Activated CD4-positive, alpha-beta T cell treated with anti-CD3 and anti-CD28 coated beads, Interleukin-2, amount 50 U/mL, for 16 hours (primary cell): ENCODE data around the gene UBE2QL1.
"Not testable (repeated sequence)": the region's sequence is repeated elsewhere in the genome, so short reads cannot be mapped to it uniquely, and the experiment has no call there.

Source experiments
- DNase-seq: peaks from one replicate; pipeline ENCODE4 v3.0.0-alpha.2; 2020

UBE2QL1 gene

DNA sequence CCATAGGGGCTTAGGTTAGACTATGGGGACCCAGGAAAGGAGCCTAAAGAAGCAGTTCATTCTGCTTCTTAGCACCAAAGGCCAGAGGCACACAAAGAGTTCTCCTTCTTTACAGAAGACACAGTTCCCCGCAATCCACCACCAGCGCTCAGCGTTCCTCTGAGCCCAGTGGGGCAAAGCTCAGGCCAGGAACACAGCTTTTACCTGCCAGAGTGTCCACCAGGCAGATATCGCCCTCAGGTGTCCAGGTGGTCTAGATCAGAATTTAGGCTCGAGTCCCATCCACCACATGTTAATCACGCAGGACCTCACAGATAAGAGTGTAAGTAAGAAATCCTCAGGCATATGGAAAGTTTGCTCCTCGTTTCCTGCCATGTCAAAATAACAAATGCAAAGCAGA lies 53.0 kb downstream of the UBE2QL1 start:
- DNase-seq, result no peak

DNA sequence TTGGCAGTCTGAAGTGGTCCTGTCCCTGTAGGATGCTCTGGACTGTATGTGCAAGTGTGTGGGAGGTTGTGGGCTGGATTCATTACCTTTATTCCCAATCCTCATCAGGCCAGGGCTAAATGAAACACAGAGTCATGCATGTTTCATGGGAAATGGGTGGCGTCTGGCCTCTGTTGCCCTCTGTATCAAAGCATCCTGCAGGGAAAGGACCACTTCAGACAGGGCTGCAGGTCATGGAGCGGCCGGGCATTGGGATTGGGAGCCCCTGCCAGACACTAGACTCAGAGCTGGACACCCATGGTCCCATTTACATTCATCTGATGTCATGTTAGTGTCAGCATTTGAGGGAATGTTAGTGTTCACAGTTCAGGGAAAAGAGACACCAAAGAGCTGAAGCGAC lies 53.8 kb downstream of the UBE2QL1 start:
- no peak for DNase-seq

DNA sequence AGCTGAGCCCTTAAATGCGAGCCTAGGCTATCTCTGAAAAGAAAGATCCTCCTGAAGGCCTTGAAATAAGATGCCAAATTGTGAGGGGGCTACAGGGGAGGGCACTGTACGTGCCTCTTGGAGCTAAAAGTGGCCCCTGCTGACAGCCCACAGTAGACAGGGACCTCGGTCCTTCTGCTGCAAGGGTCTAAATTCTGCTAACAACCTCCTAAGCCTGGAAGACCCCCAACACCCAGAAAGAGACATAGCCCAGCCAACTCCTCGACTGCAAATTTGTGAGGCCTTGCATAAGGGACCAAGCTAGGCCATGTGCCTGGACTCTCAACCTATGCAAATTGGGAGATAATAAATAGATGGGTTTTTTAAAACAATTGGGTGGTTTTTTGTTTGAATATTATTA lies 54.7 kb downstream of the UBE2QL1 start:
- DNase-seq, result no peak

DNA sequence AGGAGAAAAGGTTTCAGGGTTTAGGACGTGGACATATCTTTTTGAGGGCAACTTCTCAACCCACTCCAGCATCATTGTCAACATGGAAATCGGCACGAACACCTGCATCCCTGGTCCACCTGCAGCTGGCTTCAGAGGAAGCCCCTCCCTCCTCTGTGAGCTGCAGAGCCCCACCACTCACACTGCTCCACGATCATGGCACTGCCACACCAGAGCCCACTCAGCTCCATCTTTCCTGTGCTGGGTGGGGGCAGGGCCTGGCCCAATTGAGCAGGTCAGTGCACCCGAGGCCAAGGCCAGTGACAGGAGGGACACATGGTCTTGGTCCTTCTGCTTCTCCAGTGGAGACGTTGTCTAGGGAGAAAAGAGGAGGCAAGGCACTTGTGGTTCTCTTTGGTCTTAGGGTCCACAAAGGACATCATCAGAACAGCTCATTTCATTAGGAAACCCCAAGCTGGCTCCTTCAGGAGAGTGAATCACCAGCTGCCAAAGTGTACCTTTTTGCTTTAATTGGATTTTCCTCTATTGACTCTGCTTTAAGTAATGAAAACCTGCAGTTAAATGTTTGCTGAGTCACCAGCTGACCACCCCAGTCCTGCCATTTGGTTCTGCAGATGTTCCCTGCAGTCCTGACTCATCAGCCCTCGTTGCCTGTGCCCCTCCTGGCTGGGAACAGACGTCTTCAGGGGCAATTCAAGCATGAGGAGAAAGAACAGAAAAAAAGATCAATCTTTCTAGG lies 56.2 kb downstream of the UBE2QL1 start:
- DNase-seq, result no peak

DNA sequence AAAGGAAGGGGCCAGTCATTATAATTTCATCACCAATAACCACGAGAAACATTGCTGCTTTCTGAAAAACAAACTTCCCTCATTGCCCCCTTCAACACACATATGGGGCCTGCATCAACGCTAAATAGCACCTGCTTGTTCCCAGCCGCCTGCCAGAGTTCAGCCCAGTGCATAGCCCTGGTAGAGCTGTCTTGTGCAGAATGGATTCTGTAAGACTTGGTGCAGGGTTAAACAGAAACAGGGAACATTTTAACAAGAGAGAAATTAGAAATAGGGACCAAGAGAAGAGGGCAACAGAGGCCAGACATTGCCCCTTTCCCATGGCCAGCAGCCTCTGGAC lies 56.7 kb downstream of the UBE2QL1 start:
- no peak for DNase-seq

DNA sequence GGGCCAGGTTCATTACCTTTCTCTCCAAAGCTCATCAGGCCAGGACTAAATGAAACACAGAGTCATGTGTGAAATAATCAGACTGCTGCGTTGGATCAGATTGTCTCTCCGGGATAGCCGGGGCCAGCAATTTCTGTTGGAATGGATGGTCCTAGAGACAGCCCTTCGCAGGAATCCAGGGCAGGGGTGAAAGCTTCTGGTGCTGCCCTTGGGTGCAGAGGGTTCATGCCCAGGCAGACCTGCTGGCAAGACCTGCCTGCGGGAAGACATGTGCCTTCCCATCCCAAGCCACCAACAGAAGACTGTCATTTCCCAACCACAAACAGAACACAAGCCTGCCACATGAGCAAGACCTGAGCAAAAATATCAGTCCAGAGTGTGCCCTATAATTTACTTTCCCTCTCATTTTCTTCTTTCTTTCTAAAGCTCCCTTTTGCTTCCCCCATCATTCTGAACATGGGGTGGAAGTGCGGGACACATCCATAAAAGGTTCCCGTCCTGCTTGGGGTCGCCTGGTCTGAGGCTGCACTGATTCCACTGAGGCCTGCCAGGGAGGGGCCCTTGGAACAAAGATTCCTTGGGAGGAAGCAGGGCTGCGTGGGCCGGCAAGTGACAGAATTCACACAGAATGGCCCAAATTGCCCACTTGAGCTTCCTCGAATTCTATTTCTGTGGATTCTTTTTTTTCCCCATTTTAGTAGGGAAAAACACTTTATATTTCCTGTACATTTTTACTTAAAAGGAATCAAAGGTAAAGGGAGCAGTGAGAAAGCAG lies 57.3 kb downstream of the UBE2QL1 start:
- no peak for DNase-seq

DNA sequence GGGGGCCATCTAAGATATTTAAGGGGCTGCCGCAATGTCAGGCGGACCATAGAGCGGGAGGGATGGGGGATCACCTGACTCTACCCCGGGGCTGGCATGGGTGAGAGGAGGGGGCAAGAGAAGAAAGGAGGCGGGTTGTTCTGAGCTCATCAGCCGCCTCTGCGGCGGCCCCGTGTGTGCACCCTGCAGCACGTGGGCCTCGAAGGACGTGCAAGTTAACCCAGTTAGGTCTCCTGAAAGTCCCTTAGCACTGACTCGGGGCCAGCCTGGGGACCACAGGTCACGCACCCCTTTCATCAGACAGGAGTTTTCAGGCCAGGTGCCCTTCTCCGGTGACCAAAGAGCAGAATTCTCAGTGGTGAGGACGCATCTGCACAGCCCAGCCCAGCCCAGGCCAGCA lies 58.0 kb downstream of the UBE2QL1 start:
- no peak for DNase-seq

DNA sequence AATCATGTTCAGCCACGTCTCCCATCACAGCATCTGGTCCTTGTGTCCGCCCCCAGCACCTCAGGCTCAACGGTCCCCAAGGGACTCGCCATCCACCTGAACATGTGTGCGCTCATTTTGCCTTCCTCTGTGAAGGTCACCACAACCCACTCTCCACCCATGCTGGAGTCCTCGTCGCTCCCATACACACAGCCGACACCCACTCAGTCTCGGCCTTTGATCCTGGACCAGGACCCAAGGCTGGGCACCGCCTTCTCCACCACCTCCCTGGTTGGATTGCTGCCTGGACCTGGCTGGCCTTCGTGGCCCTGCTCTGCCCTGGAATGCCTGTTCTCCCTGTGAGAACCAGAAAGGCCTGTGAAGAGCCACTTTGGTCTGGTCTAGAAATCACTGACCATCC lies 60.3 kb downstream of the UBE2QL1 start:
- DNase-seq, result no peak

DNA sequence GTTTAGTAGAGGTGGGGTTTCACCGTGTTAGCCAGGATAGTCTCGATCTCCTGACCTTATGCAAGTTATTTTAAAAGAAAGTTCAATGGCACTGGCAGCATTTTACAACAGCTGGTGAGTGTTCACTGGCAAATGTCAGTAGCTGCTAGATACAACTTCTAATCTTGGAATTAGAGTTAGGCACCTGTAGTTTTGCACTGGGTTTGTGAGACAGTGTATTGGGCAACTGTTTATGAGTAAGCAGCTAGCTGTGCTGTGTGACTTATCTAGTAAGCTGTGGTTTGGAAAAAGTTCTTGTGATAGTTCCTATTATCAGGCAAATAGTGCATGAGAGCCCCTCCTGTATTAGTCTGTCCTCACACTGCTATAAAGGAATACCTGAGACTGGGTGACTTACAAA lies 61.5 kb downstream of the UBE2QL1 start:
- no peak for DNase-seq

DNA sequence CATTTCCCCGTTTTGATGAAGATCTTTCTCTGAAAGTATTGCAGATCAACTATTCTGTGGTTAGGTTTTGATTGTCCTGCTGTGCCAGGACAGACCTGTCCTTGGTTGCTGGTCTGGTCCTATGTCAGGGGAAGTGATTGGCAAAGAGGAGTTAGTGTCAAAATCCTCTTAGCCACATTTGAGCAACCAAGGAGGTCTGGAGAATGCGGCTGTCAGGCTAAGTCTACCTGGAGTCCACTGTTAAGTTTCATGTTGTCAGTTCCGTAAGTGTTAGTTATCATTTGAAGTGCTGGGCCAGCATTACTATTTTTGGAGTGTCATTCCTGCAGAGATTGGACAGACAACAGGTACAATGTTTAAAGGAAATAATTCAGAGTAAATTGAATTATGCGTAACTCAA lies 62.3 kb downstream of the UBE2QL1 start:
- DNase-seq, result no peak

DNA sequence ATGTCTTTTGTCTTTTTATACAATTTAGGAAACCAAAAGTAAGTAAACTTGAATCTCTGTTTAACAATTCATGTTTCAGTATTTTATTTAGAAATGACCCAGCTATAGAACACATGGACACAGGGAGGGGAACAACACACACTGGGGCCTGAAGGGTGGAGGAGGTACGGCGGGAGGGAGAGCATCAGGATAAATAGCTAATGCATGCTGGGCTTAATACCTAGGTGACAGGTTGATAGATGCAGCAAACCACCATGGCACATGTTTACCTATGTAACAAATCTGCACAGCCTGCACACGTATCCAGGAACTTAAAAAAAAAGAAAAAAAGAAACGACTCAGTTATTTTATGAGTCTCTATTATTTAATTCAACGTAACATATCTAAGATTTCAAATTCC lies 67.2 kb downstream of the UBE2QL1 start:
- not testable (repeated sequence) for DNase-seq

DNA sequence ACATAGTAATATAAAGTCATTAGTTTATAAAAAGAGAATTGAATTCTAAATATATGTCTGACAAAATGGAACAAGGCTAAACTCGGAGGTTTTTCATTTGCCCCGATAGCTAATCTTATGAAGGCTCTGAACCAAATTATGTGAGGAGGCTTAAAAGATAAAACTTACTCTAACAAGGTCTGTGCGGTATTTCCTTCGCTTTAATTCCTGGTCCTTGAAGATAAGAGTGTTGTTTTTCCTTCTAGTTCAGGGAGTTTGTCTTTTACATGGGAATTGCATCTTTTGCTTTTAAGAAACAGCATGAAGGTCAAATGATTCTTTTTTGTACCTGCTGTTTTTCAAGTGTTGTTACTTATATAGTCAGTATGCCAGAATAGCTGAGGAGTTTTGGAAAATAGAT lies 68.2 kb downstream of the UBE2QL1 start:
- DNase-seq, result no peak

DNA sequence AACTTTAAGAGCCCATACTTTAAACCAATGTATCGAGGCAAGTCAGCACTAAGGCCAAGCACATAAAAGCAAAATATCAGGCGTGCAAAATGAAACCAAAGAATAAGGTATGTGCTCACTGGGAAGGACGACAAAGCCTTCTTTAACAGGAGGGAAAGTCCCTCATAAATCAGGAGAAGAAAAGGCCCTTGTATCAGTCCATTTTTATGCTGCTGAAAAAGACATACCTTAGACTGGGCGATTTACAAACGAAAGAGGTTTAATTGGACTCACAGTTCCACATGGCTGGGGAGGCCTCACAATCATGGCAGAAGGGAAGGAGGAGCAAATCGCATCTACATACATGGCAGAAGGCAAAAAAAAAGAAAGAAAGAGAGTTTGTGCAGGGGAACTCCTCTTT lies 68.9 kb downstream of the UBE2QL1 start:
- DNase-seq, result no peak

DNA sequence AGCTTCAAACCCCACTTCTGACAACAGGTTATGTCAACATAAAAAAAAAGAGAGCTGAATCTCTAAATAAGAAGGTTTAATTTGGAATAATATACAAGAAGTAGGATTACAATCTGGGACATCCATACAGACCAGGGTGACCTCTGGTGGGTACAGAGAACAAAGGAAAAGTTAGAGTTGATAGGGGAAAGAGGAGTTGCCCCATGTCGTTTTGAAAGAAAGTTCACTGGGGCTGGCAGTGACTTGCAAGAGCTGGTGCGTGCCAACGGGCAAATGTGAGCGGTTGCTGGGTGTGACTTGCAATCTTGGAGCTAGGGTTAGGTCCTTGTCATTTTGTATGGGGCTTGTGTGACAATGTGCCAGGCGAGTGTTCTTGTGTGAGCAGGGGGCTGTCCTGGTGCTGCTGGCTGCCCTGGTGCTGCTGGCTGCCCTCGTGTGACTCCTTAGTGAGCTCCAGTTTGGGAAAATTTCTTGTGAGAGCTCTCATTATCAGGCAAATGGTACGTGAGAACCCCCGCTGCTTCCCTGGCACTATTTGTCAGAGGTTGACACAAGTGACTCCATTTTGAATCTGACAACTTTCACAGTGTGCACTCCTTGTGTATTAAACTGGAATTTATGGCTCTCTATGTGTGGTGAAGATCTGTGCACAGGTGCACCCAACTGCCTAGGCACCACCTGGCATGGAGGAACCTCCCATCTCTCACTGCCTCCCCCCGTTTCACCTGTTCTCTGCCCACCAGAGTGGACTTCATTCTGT lies 69.8 kb downstream of the UBE2QL1 start:
- DNase-seq, result no peak

DNA sequence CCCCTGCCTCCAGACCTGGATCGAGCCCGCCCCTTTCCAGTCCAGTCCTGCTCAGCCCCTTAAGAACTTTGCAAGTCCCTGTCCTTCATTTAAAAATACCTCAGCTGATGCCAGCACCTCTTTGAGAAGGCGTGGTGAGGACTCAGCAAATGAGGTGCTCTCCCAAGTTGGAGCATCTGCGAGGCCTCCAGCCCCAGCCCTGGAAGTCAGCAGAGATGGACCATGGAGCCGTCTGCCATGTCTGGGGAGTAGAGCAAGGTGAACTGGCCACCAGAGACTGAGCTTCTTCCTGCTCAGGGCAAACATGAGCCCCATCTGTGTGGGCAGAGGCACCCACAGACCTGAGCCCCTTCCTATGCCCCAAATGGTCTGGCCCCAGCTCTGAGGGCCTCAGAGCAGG lies 71.5 kb downstream of the UBE2QL1 start:
- no peak for DNase-seq

DNA sequence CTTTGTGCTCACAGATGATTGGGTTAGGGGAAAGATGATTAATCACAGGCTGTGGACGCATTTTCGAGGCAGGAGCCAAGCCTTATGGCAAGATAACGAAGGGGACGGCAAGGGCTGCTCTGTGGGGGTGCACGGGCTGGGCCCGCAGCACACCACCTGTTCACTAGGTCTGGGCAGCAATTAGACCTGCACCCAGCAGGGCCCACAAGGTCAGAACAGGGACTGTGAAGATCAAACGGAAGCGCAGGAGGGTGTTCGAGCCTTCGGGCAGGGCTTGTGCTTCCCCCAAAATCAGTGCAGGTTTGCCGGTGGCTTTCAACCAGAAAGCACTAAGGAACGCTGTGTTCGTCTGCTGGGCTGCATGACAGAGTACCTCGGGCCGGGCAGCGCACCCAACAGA lies 73.7 kb downstream of the UBE2QL1 start:
- no peak for DNase-seq

DNA sequence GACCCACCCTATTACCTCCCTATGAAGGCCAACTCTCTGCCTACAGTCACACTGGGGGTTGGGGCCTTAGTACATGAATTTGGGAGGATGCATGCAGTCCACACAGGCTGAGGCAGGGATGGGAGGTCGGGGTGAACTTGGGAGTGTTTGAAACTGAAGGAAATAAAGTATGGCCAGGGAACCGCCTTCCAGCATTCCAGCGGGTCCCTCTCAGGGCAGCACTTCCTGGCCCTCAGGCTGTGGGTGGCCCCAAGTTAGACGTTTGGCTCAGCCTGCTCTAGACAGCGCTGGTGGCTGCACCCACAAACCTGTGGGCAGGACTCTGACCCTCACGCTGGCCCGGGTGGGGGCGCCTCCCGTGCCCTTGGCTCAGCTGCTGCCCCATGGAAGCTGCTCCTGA lies 74.3 kb downstream of the UBE2QL1 start:
- no peak for DNase-seq

DNA sequence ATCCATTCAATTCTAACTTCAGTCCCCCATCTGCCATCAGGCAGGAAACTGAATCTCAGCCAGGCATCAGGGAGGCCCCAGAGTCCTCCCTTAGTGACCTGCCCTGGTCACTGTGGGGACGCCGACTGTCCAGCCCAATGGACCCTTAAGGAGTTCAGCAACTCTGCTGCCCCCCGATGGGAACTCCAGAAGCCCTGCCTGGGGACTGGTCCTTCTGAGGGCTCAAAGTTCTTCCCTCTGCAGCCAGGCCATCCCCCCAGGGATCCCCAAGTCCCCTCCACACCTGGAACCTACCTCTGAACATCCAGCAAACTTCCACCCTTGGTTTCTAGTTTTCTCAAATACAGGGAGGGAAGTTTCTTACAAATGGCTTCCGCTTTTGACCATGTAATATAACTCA lies 76.8 kb downstream of the UBE2QL1 start:
- DNase-seq, result no peak

DNA sequence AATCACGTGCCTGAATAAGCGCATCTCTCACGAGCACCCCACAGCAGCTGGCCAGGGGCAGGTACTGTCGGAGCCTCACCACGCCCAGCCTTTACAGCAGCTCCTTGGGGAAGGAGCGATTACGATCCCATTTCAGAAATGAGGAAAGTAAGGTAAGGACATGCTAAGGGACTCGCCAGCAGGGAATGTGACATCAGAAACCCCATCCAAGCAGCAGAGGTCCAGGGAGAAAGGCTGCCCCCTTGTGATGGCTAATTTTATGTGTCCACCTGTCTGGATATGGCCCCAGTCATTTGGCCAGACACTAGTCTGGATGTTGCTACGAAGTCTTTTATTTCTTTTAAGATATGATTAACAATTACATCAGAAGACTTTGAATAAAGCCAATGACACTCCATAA lies 77.3 kb downstream of the UBE2QL1 start:
- peak; percentile 8 for DNase-seq

DNA sequence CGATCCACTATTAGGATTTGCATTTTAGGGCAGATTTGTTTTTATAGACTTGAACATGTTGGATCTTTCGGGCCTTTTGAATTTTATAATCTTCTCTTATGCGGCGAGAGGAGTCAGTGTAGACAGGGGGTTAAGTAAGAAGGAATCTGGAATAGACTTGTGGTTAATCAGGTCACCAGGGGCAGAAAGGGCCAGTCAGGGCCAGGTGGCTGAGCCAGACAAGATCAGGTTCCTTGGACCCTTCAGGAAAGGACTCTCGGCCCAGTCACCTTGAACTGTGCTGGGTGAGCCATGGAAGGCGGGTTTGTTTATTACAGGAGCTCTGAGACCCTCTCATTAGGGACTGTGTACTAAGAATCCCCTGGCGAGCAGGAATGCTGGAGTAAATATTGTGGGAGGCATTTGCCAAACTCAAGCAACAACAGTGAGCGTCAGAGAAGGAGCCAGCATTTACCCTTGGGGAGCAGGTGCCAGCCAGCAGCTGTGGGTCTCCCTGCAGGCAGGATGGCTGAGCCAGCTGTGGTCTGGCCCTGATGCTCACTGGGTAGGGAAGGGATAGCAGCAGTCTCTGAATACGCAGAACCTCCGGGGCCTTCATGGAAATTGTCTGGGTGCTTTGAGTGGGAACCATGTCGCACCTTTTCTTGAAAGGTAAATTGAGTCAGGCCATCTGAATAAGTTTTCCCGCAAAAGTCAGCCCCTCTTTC lies 79.2 kb downstream of the UBE2QL1 start:
- DNase-seq, result no peak

DNA sequence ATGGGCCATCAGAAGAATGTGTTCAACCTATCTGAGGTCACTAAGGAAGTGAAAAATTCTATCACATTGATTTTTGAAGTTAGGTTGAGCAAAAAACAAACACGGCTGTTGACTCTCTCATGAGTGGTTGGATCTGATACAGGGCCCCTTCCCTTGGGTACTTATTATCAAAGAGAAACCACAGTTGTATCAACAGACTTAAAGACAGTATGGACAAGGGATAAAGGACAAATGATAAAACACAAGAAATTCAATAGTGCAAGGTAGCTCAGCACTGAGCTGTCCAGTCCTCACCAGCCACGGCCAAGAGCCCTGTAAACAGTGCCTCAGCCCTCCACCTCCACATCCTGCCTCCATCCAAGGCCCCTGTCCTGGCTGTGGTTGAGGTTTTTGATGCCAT lies 86.9 kb downstream of the UBE2QL1 start:
- DNase-seq, result no peak

DNA sequence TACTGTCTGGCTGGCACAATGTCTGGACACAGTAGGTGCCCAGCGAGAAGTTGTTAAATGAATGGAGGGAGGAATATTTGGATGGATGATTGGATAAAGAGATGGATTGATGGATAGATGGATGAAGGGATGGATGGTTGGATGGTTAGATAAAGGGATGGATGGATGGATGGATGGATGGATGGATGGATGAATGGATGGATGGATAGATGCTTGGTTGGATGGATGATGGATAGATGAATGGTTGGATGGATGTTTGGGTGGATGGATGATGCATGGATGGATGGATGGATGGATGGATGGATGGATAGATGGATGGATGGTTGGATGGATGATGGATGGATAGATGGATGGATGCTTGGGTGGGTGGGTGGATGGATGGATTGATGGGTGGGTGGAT lies 90.4 kb downstream of the UBE2QL1 start:
- DNase-seq, result no peak

DNA sequence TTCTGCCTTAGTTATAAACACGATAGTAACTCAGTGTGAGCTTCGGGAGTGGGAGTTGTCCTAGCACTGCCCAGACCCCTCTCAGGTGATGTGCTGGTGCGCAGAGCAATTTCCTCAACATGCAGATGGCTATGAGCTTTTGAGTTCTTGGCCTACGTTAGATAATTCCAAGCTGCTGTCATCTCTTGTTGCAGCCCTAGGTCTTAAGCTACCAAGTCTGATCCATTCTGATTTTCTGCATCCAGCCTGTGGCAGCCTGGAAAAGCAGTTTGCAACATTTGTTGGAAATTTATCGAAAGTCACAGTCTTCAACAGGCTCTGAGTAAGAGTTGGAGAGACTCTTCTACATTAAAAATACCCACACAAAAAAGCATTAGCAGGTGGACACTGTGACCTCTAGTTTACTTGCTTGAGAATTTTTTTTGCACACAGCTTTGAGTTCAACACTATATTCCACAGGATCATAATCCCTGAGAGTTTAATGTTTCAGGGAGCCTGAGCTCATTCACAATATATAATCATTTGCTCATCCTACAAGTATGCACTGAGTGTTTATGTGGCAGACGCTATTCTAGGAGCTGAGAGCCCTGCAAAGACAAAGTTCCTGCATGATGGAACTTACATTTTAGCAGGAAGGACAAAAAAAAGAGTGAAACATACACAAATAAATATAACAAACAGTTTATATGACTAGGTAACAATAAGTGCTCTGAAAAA lies 91.6 kb downstream of the UBE2QL1 start:
- no peak for DNase-seq
